Skin of body (tissue), 2 donors: ENCODE results near the gene MRPL57. TPM values are rescaled to one million over a fixed set of nuclear protein-coding genes. Genes with fewer than 3 reads are reported as not detected.

ENCODE experiments used
- small RNA-seq: library from RNA; depleted of rRNA; stranded (forward); fragments of <200 nt; gene quantifications from one replicate; pipeline ENCODE3, GENCODE V24; 2014; ENCODE audit warnings: low replicate concordance
- total RNA-seq: library from RNA; depleted of rRNA; stranded (reverse); fragments of >200 nt; gene quantifications from one replicate; pipeline ENCODE4 v1.2.3, GENCODE V29; 2014

Gene MRPL57
- total RNA-seq, 1 donor from 2014 or later, result 9.8 TPM

Small RNAs within 50 kb of the gene (small RNA-seq; reads per million reads assigned to genes)
- gene AL158032.1 (not detected), gene RF00086 (0.62 reads per million, percentile 69 among the genes with 10 or more reads in this experiment)

Other genes starting within 250 kb of the MRPL57 start
- gene LATS2, start 115.1 kb upstream of the MRPL57 start, total RNA-seq, result 15.4 TPM
- gene SAP18, start 36.5 kb upstream of the MRPL57 start, total RNA-seq, result 37.0 TPM
- gene SKA3, start 106 bp upstream of the MRPL57 start, total RNA-seq, result 4.8 TPM